ENCODE data around the gene OLA1. TPM values are rescaled to one million over a fixed set of nuclear protein-coding genes. Genes with fewer than 3 reads are reported as not detected.
A peak's percentile ranks its signal among the peaks of the same experiment; 100 is the strongest.

Gene OLA1
- total RNA-seq, 3 donors from 2014 or later = 55.3 to 65.8 (median 58.4) TPM

GRCh38 chr2:174053355-174054151 lies 194.8 kb downstream of the OLA1 start:
- TF ChIP-seq CTCF (IDR thresholded peaks at IDR 0.05) = no peak
- ATAC-seq (no peak), DNase-seq (no peak)
- Histone ChIP-seq H3K9me3 (no peaks in the 10 kb centered on the region), H3K36me3 (ENCODE audit: low read depth) (no peaks in the 10 kb centered on the region), H3K4me3 (no peak overlapping the region), H3K4me1 (ENCODE audit: low read depth) (peaks cover 8% of the 10 kb centered on the region)
- intact Hi-C loops (cut with DNase I, micrococcal nuclease) = no loop called here

- peaks cover 8% of the 10 kb centered on the region for H3K4me1 ChIP-seq (ENCODE audit: low read depth)
- intact Hi-C loops (cut with DNase I, micrococcal nuclease) = no loop called here
- H3K36me3 ChIP-seq (ENCODE audit: low read depth) = no peaks in the 10 kb centered on the region
- ATAC-seq = no peak
- no peaks in the 10 kb centered on the region for H3K9me3 ChIP-seq
- no peak overlapping the region for H3K4me3 ChIP-seq
- no peak for TF ChIP-seq CTCF (IDR thresholded peaks at IDR 0.05)
- no peak for DNase-seq
These were observed 195.8 kb downstream of the OLA1 start for GRCh38 chr2:174052584-174052976.

DNA sequence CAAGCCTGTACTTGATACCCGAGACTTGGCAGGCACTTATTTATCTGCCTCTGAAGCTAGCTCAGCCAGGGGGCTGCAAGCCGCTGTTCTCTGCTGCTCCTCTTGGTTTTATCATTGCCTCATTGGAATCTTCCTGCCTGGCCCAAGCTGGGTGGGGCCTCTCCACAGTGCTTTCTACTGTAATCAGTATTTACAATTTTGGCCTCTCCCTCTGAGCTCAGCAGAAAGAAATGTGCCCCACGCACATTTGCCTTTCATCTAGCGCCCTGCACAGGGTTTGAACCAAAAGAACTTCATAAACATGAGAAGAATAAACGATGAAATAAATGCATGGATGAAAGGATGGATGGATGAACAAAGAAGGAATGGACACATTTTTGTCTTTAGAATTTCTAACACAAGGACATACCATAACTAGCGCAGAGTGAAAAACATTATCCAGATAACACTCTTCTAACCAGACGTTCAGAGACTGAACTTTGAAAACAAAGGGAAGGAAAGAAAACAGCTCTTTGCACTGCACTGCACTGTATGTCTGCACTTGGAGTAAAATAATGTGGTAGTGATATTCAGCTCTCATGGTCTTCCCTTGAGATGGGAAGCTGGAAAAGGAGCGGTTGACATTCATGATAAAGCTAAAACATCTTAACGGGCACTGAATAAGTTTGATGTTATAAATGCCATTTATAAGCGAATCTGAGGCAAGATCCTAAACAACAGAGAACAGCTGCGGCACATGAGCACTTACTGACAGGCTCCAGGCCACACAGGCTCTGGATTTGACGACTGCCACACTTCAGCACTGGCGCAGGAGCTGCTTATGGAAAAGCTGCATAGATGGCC lies 196.4 kb downstream of the OLA1 start:
- DNase-seq = peak; percentile 56 to 64 (median 57)
- Histone ChIP-seq H3K9me3 (no peaks in the 10 kb centered on the region), H3K4me3 (no peak overlapping the region), H3K4me1 (ENCODE audit: low read depth) (peaks cover 8% of the 10 kb centered on the region), H3K36me3 (ENCODE audit: low read depth) (no peaks in the 10 kb centered on the region)
- intact Hi-C loops (cut with DNase I, micrococcal nuclease) = no loop called here
- TF ChIP-seq CTCF (IDR thresholded peaks at IDR 0.05) = no peak
- ATAC-seq = peak; percentile 92

- Histone ChIP-seq H3K9me3 (no peaks in the 10 kb centered on the region), H3K36me3 (ENCODE audit: low read depth) (no peaks in the 10 kb centered on the region), H3K4me3 (no peak overlapping the region), H3K4me1 (ENCODE audit: low read depth) (peaks cover 8% of the 10 kb centered on the region)
- no peak for TF ChIP-seq CTCF (IDR thresholded peaks at IDR 0.05)
- intact Hi-C loops (cut with DNase I, micrococcal nuclease) = no loop called here
- ATAC-seq (no peak), DNase-seq (no peak)
These were observed 197.3 kb downstream of the OLA1 start for GRCh38 chr2:174051068-174051467.

DNA sequence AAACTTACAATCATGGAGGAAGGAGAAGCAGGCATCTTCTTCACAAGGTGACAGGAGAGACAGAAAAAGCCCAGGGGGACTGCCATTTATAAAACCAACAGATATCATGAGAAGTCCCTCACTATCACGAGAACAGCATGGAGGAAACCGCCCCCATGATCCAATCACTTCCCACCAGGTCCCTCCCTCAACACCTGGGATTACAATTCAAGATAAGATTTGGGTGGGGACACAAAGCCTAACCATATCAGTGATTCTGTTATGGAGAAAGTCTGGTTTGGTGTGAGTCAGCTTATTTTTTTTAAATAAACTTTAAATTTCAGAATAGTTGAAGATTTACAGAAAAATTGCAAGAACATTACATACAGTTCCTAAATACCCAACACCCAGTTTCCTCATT lies 198.4 kb downstream of the OLA1 start:
- intact Hi-C loops (cut with DNase I, micrococcal nuclease) = loop anchor here in 1 of 2 donors (10.0 kb wide), 1 partner anchor 165 kb away; no protein-coding TSS in a partner anchor
- TF ChIP-seq CTCF (IDR thresholded peaks at IDR 0.05) = no peak
- Histone ChIP-seq H3K9me3 (no peaks in the 10 kb centered on the region), H3K36me3 (ENCODE audit: low read depth) (no peaks in the 10 kb centered on the region), H3K4me1 (ENCODE audit: low read depth) (peaks cover 8% of the 10 kb centered on the region), H3K4me3 (no peak overlapping the region)
- ATAC-seq (no peak), DNase-seq (no peak)
